ES-I3 (cell line): Measurements from ENCODE around the gene ARMC8.

ENCODE experiments used
- H3K36me3 ChIP-seq: 2 replicates; pipeline ENCODE4 v1.6.1; 2013; ENCODE audit warnings: mild to moderate bottlenecking, low read length, control low read depth, moderate library complexity; ENCODE audit not compliant: insufficient read depth
- H3K4me1 ChIP-seq: 2 replicates; pipeline ENCODE4 v1.6.1; 2013; ENCODE audit warnings: mild to moderate bottlenecking, control low read depth, low read length; ENCODE audit not compliant: insufficient read depth
- H3K9ac ChIP-seq: 2 replicates; pipeline ENCODE4 v1.6.1; 2013; ENCODE audit warnings: low read depth, mild to moderate bottlenecking, low read length, moderate library complexity
- H3K9me3 ChIP-seq: 2 replicates; pipeline ENCODE4 v1.6.1; 2013; ENCODE audit warnings: mild to moderate bottlenecking, low read length, moderate library complexity; ENCODE audit not compliant: control insufficient read depth, insufficient read depth

ARMC8 gene

GRCh38 chr3:138184994-138185393, 2.1 kb upstream of the ARMC8 start:
- H3K4me1 ChIP-seq, result peaks cover 6% of the 10 kb centered on the region; the same call in 1 of the 2 replicates
- no peaks in the 10 kb centered on the region for H3K9me3 ChIP-seq
- no peaks in the 10 kb centered on the region for H3K36me3 ChIP-seq
- no peak overlapping the region for H3K9ac ChIP-seq

- H3K9me3 ChIP-seq, result no peaks in the 10 kb centered on the region
- H3K4me1 ChIP-seq, result peaks cover 6% of the 10 kb centered on the region; the same call in 1 of the 2 replicates
- peak overlapping the region; percentile 75; the same call in 1 of the 2 replicates for H3K9ac ChIP-seq
- H3K36me3 ChIP-seq, result no peaks in the 10 kb centered on the region
Measured at GRCh38 chr3:138186221-138186620, 880 bp upstream of the ARMC8 start.

- Histone ChIP-seq H3K9ac (peak overlapping the region; percentile 75), H3K4me1 (peaks cover 6% of the 10 kb centered on the region; the same call in 1 of the 2 replicates)
Measured at GRCh38 chr3:138186803-138187295, 252 bp upstream of the ARMC8 start.

DNA sequence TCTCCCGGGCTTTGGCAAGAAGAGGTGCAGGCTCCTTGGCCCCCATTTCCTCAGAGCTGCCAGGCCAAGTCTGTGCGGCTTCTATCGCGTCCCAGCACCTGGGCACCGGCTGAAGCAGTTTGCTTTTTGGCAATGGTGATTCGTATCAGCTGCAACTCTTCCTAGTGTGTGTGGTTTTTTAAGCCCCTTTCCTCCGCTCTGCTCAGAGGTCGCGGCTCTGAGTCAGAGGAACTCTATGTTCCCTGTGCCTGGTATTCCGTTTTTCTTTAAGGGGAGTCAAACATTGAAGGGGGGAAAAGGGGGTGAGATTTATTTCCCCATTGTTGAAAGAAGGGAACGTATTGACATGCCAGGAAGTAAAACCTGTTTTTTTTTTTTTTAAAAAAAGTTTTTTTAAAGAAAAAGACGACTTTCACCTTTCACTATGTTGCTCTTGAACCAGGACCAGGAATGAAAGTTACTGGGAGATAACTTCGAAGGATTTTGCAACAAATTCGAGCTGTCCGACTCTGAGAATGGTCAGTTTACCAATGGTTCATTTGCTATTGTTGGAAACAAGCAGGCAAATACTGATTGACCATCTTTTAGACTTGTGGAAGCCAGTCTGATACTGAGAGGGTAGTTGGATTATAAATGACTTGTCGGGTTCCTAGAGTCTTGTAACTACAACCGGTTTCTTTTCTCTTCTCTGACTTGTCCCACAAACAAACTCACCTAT, 1.1 kb downstream of the ARMC8 start:
- Histone ChIP-seq H3K4me1 (peaks cover 6% of the 10 kb centered on the region; the same call in 1 of the 2 replicates), H3K9ac (peak overlapping the region; percentile 75), H3K9me3 (no peaks in the 10 kb centered on the region), H3K36me3 (no peaks in the 10 kb centered on the region)

More at GRCh38 chr3:138186803-138187295, 252 bp upstream of the ARMC8 start:
- Histone ChIP-seq H3K9me3 (no peaks in the 10 kb centered on the region), H3K36me3 (no peaks in the 10 kb centered on the region)

DNA sequence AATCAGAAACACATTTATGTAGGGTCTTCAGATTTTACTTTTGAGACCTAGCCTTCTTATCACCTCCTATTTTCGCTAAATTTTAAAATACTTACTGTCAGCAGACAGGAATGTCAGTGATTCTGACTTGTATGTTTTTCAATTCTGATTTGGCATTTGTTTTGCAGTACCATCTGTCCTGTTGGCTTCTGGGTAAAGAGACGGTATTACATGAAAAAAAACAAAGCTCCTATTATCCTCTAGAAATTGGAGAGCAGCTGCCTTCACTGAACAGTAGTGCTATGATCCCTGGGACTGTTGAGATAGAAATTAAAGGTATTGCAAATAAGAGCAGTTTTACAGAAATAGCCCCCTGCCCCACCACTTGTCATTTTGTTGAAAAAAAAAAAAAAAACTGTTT, 8.4 kb downstream of the ARMC8 start:
- H3K9me3 ChIP-seq, result no peaks in the 10 kb centered on the region
- H3K9ac ChIP-seq, result no peak overlapping the region
- H3K36me3 ChIP-seq, result no peaks in the 10 kb centered on the region
- no peaks in the 10 kb centered on the region for H3K4me1 ChIP-seq

- no peaks in the 10 kb centered on the region for H3K36me3 ChIP-seq
- H3K4me1 ChIP-seq, result no peaks in the 10 kb centered on the region
- no peak overlapping the region for H3K9ac ChIP-seq
- H3K9me3 ChIP-seq, result no peaks in the 10 kb centered on the region
Measured at GRCh38 chr3:138196023-138196422, 8.9 kb downstream of the ARMC8 start.

DNA sequence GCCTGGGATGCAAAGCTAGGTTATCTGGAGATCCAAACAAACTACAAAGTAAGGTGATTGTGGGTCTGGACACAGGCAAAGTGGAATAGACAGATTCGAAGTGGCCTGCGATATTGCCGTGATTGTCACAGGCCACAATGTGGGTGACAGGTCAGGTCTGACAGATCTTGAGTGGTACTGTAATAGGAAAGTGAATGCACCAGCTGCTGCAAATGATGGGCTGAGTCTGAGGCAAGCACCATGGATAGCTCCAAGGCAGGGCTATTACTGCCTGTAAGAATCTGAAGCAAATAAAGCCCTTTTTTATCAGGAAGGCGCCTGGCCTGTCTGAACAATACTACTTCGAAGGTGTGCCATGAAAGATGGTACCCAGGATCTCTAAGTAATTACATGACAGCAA, 10.0 kb downstream of the ARMC8 start:
- Histone ChIP-seq H3K9ac (no peak overlapping the region), H3K4me1 (no peaks in the 10 kb centered on the region), H3K9me3 (no peaks in the 10 kb centered on the region), H3K36me3 (no peaks in the 10 kb centered on the region)

GRCh38 chr3:138197524-138197923, 10.4 kb downstream of the ARMC8 start:
- no peaks in the 10 kb centered on the region for H3K4me1 ChIP-seq
- H3K9me3 ChIP-seq, result no peaks in the 10 kb centered on the region
- no peaks in the 10 kb centered on the region for H3K36me3 ChIP-seq
- no peak overlapping the region for H3K9ac ChIP-seq

DNA sequence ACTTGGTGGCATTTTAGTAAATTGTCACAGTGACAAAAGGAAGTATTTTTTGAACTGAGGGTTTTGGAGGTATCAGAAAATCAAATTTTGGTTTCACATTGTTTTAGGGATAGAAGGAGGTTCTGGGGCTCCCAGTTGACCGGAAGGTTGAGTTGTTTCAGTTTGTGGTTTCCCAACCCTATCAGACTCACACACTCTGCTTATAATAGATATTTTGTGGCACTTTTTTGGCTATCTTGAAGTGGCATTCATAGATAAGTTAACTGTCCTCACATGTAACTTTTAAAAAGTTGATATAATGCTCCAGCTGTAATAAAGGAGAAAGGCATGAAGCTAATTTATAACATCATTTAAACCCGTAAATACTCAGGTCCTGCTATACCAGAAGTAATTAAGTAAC, 12.8 kb downstream of the ARMC8 start:
- 0 out of 2 replicates have a peak, but pooled peaks cover 8% of the 10 kb centered on the region for H3K4me1 ChIP-seq
- H3K9me3 ChIP-seq, result no peaks in the 10 kb centered on the region
- no peaks in the 10 kb centered on the region for H3K36me3 ChIP-seq
- H3K9ac ChIP-seq, result no peak overlapping the region

GRCh38 chr3:138200424-138200823, 13.3 kb downstream of the ARMC8 start:
- Histone ChIP-seq H3K9ac (no peak overlapping the region), H3K36me3 (no peaks in the 10 kb centered on the region), H3K4me1 (0 out of 2 replicates have a peak, but pooled peaks cover 8% of the 10 kb centered on the region), H3K9me3 (no peaks in the 10 kb centered on the region)

- H3K9me3 ChIP-seq, result no peaks in the 10 kb centered on the region
- 0 out of 2 replicates have a peak, but pooled peaks cover 8% of the 10 kb centered on the region for H3K4me1 ChIP-seq
- no peak overlapping the region for H3K9ac ChIP-seq
- no peaks in the 10 kb centered on the region for H3K36me3 ChIP-seq
Measured at GRCh38 chr3:138202945-138203701, 16.0 kb downstream of the ARMC8 start.

GRCh38 chr3:138203938-138204337, 16.8 kb downstream of the ARMC8 start:
- Histone ChIP-seq H3K9ac (no peak overlapping the region), H3K4me1 (0 out of 2 replicates have a peak, but pooled peaks cover 8% of the 10 kb centered on the region), H3K36me3 (no peaks in the 10 kb centered on the region), H3K9me3 (no peaks in the 10 kb centered on the region)

- no peaks in the 10 kb centered on the region for H3K36me3 ChIP-seq
- no peaks in the 10 kb centered on the region for H3K9me3 ChIP-seq
- H3K4me1 ChIP-seq, result peaks cover 16% of the 10 kb centered on the region; the same call in 1 of the 2 replicates
- H3K9ac ChIP-seq, result no peak overlapping the region
Measured at GRCh38 chr3:138205527-138205926, 18.4 kb downstream of the ARMC8 start.

DNA sequence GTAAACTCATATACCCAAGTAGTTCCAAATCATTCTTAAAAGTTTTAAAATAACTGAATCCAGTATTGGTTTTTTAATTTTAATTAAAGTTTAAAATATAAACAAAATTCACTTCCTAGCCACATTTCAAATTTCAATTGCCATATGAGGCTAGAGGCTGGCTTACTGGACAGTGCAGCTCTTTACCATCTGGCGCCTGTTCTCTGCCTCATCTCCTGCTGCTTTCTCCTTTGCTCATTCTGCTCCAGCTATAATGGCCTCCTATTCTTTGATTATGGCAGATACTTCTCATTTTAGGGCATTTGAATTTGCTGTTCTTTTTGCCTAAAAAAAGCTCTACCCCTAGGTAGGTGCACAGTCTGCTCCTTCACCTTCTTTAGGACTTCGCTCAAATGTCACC, 19.1 kb downstream of the ARMC8 start:
- H3K4me1 ChIP-seq, result peaks cover 20% of the 10 kb centered on the region; the same call in 1 of the 2 replicates
- H3K9me3 ChIP-seq, result no peaks in the 10 kb centered on the region
- no peak overlapping the region for H3K9ac ChIP-seq
- no peaks in the 10 kb centered on the region for H3K36me3 ChIP-seq
